HTERT RPE-1 (cell line): ENCODE results near the gene MAIP1.

Source experiments
- in situ Hi-C: fragments of 300-500 bp; cut with MboI; formaldehyde crosslinking; loops from 4 replicates; pipeline ENCODE4 v1.14.3; 2020; ENCODE audit warnings: low sequenced_read_pairs

The MAIP1 gene

DNA sequence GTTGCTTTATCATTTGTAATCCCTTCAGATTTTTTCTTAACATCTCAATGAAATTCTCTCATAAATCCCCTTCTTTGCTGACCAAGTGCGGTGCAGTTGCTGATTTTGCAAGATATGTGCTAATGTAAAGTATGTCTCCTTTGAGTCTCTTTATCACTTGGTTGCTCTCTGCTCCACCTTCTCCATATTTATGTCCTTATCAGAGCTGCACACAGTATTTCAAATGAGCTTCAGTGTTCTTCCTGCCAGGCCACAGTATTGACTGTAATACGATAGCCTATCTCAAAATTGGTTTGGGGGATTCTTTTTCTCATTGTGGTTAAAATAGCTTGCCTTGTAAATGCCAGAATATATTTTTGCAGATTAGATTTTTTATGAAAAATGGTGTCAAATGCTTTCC, 32.2 kb downstream of the MAIP1 start:
- in situ Hi-C loops: no loop called here

DNA sequence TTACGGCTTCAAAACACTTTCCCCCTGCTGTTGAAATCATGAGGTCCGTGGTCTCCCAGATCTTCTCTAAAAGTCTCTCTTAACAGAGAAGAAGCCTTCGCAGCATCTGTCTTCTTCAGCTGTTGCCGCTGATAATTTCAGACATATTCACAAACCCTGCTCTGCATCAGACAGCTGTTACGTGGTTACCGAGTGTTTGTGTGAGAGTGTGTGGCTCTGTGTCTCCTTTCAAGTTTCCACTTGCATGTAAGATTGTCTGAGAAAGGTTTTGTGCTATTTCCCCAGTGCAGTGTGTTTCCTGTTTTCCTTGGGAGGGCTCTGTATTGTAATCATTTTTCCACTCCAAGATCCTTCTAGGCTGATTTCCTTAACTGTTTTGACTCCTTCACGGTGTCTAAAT, 32.8 kb downstream of the MAIP1 start:
- in situ Hi-C loops: no loop called here

DNA sequence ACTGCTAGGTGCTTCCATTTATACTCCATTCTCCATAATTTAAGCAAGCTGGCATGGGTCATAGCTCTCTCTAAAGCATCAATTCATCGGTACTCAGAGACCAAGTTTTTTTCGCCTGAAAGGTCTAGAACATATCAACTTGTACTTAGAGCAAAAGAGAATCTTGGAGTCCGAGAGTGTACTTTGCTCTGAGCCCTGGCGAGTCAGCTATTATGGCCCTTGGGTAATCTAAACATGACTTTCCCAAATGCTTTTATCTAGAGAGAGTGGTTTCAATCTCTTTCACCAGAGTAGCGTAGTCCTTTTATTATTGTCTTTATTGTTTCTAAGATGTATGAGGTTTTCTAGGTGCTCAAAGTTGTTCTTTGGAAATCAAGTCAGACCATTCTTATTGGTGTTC, 34.4 kb downstream of the MAIP1 start:
- in situ Hi-C loops: no loop called here

- in situ Hi-C loops: no loop called here
Measured at GRCh38 chr2:199991691-199992090, 36.3 kb downstream of the MAIP1 start.

GRCh38 chr2:199992296-199992695, 36.9 kb downstream of the MAIP1 start:
- in situ Hi-C loops: no loop called here

DNA sequence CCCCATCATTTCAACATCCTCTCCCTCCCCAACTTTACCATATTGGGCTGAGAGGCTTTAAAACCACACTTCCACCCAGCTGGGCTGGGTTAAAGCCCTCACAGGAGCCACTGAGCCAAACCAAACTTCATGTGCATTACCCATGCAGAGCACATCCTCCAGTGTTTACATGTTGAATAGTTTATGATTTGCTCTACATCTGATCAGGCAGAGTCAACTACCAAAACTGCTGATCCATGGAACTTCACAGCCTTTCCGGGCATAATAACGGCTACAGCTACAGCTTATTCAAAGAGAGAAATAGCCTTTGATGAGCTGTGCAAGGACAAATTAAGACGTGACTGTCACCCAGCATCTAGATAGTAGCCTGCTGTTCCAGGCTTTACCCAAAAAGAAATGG, 39.0 kb downstream of the MAIP1 start:
- in situ Hi-C loops: no loop called here

- in situ Hi-C loops: no loop called here
Measured at GRCh38 chr2:199994896-199995295, 39.5 kb downstream of the MAIP1 start.

- in situ Hi-C loops: no loop called here
Measured at GRCh38 chr2:199997296-199997695, 41.9 kb downstream of the MAIP1 start.

- in situ Hi-C loops: no loop called here
Measured at GRCh38 chr2:199999166-199999565, 43.8 kb downstream of the MAIP1 start.

GRCh38 chr2:200000444-200001163, 45.2 kb downstream of the MAIP1 start:
- in situ Hi-C loops: no loop called here

DNA sequence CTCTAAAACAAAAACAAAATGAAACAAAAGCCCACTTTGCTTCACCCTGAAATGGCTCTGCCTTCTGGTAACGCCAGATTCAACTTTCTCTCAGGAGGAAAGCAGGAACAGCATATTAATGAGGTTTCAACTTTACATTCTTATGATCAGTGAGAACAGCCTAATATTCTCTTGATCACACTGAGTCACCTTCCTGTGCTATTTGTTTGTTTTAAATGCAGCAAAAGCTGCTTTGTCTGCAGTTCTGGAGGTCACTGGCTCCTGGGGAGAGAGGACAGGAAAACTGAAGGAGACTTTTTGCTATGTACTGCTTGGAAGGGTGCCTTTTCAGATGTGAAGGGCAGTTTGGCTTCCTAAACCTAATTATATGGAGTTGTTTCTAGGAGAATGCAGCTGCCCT, 48.1 kb downstream of the MAIP1 start:
- in situ Hi-C loops: no loop called here

DNA sequence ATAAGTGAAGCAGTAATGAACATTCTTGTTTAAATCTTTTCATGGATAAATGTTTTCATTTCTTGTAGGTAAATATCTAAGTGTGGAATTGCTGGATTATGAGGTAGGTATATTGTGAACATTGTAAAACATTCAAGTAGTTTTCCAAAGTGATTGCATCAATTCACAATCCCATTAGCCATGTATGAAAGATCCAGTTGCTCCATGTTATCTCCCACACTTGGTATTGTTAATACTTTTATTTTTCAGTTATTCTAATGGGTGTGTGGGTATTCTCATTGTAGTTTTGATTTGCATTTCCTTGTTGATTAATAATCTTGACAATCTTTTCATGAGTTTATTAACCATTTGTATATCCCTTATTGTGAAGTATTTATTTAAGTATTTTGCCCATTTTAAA, 50.3 kb downstream of the MAIP1 start:
- in situ Hi-C loops: no loop called here

DNA sequence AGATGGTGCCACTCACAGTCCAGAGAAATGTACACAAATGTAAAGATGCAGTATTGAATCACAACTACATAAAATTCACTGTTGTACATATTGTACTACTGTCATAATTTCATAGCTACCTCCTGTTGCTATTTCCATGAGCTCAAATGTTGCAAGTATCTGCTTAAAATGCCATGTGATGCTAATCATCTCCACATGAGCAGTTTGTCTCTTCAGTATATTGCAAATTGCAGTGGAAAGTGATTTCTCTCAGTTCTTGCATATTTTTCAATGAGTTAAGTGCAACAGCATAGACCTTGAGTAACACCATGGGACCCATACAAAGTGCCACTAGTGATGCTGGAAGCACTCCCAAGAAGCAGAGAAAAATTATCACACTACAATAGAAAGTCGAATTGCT, 51.9 kb downstream of the MAIP1 start:
- in situ Hi-C loops: no loop called here

DNA sequence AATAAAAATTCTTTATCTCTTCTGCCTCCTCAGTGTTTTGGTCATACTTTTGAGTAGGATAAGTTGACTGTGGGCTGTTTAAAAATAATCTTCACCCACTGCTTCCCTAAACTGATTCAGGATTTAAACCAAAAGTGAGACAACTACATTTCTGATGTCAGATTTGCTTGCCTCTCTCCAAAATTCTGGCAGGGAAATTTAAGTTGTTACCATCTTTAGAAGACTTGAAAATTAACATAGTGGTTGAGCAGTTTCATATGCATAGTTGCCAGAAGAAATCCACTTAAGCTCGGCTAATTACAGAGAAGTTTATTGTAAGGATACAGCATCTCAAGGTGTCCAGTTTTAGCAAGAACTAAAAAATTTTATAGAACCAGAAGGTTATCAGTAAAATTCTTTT, 57.0 kb downstream of the MAIP1 start:
- in situ Hi-C loops: no loop called here
